Urinary bladder (tissue), 4 donors: ENCODE measurements around the gene TMPRSS7. TPM values are rescaled to one million over a fixed set of nuclear protein-coding genes. Genes with fewer than 3 reads are reported as not detected.
A peak's percentile ranks its signal among the peaks of the same experiment; 100 is the strongest.
"Not testable (repeated sequence)": the region's sequence is repeated elsewhere in the genome, so short reads cannot be mapped to it uniquely, and the experiment has no call there.

Experiments used
- DNase-seq: peaks from one replicate; pipeline ENCODE4 v3.0.0-alpha.2; 2015; ENCODE audit errors: extremely low spot score
- H3K27ac ChIP-seq: one replicate; pipeline ENCODE4 v1.5.1; 2013; ENCODE audit warnings: low read depth, mild to moderate bottlenecking, moderate library complexity
- H3K36me3 ChIP-seq: one replicate; pipeline ENCODE4 v1.6.1; 2013; ENCODE audit warnings: mild to moderate bottlenecking, moderate library complexity; ENCODE audit not compliant: insufficient read depth
- H3K4me1 ChIP-seq: one replicate; pipeline ENCODE4 v1.6.1; 2013; ENCODE audit warnings: mild to moderate bottlenecking, moderate library complexity; ENCODE audit not compliant: insufficient read depth
- H3K4me3 ChIP-seq: one replicate; pipeline ENCODE4 v1.5.1; 2013; ENCODE audit warnings: low read depth, low read length
- WGBS: extraction: QIAGEN DNeasy Blood & Tissue Kit; methylation state at CpG from one replicate; pipeline ENCODE4 v1.1.7; 2013; 5-methylcytosine and 5-hydroxymethylcytosine counted together
- polyA plus RNA-seq: library from polyadenylated mRNA; stranded (reverse); fragments of 200-250 nt; gene quantifications from one replicate; pipeline ENCODE4 v1.2.3, GENCODE V29; 2013
- total RNA-seq: library from RNA; depleted of rRNA; stranded (reverse); fragments of >200 nt; gene quantifications from one replicate; pipeline ENCODE4 v1.2.3, GENCODE V29; 2014
- donor health status: healthy with polysubstance abuse.
- donor health status: healthy.

Gene TMPRSS7
- total and polyA plus RNA-seq, 2 donors: not detected

DNA sequence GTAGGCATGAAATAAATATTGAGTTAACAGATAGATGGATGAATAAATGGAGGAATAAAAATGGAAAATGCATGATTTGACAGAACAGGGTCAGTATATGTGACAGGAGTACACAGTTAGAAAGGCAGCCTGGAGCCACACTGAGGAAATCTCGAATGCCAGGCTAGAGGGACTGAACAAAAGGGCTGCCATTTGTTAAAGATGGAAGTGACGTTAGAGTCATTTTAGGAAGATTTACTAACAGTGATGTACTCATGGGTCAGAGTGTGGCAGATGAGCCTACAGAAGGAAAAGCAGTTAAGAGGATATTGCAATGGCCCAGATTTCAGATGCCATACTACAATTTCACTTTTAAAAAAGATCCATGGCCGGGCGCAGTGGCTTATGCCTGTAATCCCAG lies 7.4 kb upstream of the TMPRSS7 start:
- Histone ChIP-seq H3K4me3 (no peak overlapping the region), H3K36me3 (no peaks in the 10 kb centered on the region), H3K27ac (no peak overlapping the region), H3K4me1 (no peaks in the 10 kb centered on the region)
- DNase-seq: no peak
- 90% methylated on average over 4 of the region's 4 CpGs for WGBS

DNA sequence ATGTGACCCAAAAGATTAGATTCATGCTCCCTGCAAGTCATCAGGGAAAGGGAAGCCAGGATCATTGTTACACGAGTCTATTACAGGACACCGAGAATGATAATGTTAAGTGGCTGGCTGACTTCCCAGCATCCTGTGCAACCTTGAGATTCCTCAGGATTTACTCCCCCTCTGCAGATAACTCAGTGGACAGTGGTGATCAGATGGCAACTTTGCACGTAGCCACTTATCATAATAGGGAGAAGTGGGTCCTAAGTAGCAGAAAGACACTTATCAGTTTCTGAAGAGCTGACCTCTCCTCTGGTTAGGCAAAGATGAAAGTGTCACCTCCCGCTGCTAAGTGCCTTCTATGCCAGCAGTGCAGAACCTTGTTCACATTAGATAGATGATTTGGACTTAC lies 6.7 kb upstream of the TMPRSS7 start:
- H3K4me3 ChIP-seq: no peak overlapping the region
- H3K36me3 ChIP-seq: no peaks in the 10 kb centered on the region
- no peak overlapping the region for H3K27ac ChIP-seq
- WGBS: 52% methylated on average over 4 of the region's 4 CpGs
- no peak for DNase-seq
- no peaks in the 10 kb centered on the region for H3K4me1 ChIP-seq

DNA sequence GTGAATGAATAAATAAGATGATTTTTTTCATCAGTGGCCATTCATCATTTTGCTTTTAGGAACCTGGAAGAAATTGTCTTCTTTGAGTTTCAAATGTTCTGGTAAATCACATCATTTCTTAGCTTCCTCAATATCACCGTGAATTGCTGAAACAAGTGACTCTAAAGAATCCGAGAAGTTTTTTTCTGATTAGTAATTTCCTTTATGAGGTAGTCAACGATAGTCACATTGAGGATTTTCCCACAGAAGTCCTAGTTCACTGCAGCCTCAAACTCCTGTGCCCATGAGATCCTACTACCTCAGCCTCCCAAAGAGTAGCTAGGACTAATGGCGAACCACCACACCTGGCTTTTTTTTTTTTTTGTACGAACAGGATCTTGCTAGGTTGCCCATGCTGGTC lies 3.6 kb upstream of the TMPRSS7 start:
- WGBS: 92% methylated on average over 5 of the region's 5 CpGs
- DNase-seq: no peak
- no peak overlapping the region for H3K27ac ChIP-seq
- H3K36me3 ChIP-seq: no peaks in the 10 kb centered on the region
- H3K4me1 ChIP-seq: no peaks in the 10 kb centered on the region
- no peak overlapping the region for H3K4me3 ChIP-seq

DNA sequence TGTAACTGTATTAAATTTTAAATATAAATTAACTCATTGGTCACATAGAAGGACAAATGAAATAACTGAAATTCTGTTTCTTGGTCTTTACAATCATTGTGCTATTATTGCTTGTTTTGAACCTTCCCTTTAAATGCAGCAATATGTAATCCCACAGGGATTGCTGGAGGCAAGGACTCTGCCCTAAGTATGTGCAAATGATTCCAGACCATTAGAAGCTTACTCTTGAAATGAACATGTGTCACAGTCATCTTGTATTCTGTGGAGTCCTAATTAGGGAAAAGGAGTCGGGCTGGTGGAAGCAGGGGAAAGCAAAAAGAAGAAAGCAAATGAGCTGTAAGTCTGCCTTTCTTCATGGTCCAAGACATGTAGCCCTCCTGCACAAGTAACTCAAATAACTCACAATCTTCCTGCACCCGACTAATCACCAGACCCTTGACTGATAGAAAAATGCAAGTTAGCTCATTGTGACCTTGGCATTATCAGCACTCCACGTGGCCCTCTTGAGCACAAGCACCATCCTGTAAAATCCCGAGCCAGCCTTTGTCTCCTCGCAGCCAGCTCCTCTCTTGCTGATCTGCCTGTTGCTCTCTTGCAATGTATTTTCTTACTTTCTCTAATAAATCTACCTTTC lies 2.3 kb upstream of the TMPRSS7 start:
- H3K4me3 ChIP-seq: no peak overlapping the region
- no peaks in the 10 kb centered on the region for H3K36me3 ChIP-seq
- no peaks in the 10 kb centered on the region for H3K4me1 ChIP-seq
- WGBS: 76% methylated on average over 5 of the region's 5 CpGs
- H3K27ac ChIP-seq: no peak overlapping the region
- DNase-seq: no peak

DNA sequence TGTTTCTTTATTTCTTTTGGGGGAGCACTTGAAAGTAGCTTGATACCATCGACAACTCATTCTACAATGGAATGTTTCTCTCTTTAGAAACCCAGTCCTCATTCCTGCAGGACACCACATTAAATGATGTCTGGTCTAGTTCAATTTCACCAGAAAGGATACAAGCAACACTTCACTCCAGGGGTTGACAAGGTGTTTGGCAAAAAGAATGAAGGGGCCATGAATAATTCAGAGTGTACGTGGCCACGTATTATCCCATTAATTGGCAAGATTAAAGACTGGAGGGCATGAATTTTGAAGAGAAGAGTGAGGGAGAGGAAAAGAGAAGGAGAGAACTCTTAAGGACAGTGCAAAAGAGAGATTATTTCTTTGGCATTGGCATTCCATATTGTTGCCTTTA lies 705 bp downstream of the TMPRSS7 start:
- Histone ChIP-seq H3K4me3 (no peak overlapping the region), H3K36me3 (no peaks in the 10 kb centered on the region), H3K4me1 (no peaks in the 10 kb centered on the region), H3K27ac (no peak overlapping the region)
- no peak for DNase-seq
- WGBS: 56% methylated on average over 3 of the region's 3 CpGs

DNA sequence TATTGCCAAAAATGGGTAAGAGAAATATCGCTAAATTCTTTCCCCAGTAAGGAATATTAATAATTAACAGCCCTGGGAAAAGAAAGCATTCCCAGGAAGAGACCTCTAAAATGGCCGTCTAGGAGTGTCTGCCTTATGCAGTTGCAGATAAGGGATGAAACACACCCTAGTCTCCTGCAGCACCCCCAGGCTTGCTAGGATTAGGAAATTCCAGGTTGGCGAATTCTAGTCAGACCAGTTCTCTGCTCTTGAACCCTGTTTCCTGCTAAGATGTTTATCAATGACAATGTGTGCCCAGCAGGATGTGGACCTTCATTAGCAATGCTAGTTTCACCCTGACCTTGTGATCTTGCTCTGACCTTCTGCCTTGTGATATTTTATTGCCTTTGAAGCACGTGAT lies 2.7 kb downstream of the TMPRSS7 start:
- H3K36me3 ChIP-seq, H3K27ac ChIP-seq, H3K4me3 ChIP-seq, H3K4me1 ChIP-seq, DNase-seq: not testable (repeated sequence)
- WGBS: 77% methylated on average over 4 of the region's 4 CpGs

DNA sequence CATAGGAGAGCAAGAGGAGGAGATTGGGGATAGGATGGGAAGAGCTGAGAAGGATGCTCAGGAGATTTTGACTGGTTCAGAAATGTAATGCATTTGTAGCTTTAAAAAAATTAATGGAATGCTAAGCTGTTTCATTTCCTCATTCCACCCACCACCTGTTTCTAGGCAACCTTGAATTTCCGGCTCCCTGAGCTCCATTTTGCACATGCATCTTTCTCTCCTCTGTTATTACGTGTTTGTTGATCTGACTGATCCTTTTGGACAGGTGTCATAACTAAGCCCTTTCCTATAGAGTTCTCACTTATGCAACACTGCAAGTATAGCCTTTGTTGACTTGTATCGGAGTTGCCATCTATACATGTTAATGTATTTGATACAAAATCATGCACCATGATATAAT lies 4.3 kb downstream of the TMPRSS7 start:
- no peak for DNase-seq
- 69% methylated on average over 3 of the region's 3 CpGs for WGBS
- no peaks in the 10 kb centered on the region for H3K4me1 ChIP-seq
- H3K27ac ChIP-seq: no peak overlapping the region
- no peak overlapping the region for H3K4me3 ChIP-seq
- no peaks in the 10 kb centered on the region for H3K36me3 ChIP-seq

DNA sequence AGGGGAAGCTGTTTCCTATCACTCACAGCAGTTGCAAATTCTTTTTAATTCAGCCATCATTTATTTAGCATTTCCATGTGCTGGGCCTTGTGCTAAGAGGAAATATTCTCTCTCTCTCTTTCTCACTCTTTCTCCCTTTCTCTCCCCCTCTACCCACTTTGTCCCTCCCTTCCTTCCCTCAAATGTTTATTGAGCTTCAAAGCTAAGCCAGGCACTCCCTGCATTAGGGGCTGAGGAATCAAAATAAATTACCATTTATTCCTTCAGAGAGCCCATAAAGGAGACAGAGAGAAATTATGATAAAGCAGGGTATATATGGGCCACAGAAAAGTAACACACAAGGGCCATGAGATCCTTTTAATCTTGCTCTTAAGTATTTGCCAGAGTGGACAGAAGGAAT lies 6.8 kb downstream of the TMPRSS7 start:
- no peak overlapping the region for H3K4me3 ChIP-seq
- no peaks in the 10 kb centered on the region for H3K4me1 ChIP-seq
- H3K36me3 ChIP-seq: no peaks in the 10 kb centered on the region
- no peak overlapping the region for H3K27ac ChIP-seq
- DNase-seq: no peak

DNA sequence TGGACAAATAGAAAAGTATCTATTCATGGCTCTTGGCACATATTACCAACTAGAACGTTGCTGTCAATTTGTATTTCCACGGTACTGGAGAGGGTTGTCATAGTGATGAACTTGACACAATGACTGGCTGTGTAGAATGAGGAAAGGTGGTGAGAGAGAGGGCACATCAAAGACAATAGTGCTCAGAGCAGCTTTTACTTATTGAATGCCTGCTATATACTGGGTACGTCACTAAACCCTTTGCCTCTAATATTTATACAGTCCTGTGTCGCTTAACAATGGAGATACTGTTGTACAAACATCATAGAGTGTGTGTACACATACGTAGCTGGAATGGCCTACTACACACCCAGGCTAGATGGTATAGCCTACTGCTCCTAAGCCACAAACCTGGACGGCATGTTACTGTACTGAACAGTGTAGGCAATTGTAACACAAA lies 8.3 kb downstream of the TMPRSS7 start:
- H3K4me3 ChIP-seq: no peak overlapping the region
- DNase-seq: no peak
- no peak overlapping the region for H3K27ac ChIP-seq
- no peaks in the 10 kb centered on the region for H3K4me1 ChIP-seq
- H3K36me3 ChIP-seq: no peaks in the 10 kb centered on the region
- 78% methylated on average over 6 of the region's 6 CpGs for WGBS

DNA sequence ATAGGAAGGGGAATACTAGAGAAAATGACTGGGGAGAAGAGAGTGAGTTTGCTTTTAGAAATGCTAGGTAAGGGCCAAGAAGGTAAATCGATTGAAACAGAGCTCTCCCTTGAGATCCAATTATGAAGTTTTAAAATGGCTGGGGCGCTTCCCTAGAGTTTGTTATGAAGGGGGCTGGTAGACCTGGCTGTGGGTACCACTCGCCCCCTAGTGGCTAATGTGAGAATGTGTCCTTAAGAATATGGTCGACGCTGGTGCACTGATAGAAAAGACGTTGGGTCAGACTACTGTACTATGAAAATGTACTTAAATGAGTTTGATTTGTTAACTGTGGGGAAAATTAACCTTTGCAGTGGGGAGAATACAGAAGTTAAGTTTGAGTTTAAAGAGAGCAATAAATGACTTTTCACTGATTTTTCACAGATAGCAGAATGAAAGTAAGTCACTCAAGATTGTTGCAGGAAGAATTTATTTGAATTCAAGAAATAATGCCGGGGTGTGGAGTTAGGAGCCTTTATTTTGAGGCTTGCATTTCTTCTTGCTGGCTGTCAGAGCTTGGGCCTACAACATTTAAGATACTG lies 9.2 kb downstream of the TMPRSS7 start:
- WGBS: 10% methylated on average over 7 of the region's 7 CpGs
- Histone ChIP-seq H3K27ac (no peak overlapping the region), H3K36me3 (no peaks in the 10 kb centered on the region), H3K4me3 (no peak overlapping the region), H3K4me1 (no peaks in the 10 kb centered on the region)
- DNase-seq: peak; percentile 31

DNA sequence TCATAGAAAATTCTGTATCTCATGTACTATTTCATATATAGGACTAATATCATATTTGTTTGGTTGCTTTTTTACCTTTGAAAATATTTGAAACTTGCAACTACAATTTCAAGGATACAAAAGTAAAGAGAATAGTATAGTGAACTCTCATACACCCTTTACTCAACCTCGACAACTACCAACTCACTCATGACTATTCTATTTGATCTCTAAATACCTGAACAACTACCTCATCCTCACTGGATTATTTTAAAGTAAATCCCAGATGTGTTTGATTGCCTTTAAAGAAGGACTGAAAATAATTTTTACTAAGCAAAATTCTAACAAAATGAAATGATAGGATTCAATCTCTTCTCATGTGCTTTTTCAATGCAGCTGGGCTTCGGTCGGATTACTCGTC lies 12.1 kb downstream of the TMPRSS7 start:
- no peak overlapping the region for H3K4me3 ChIP-seq
- no peaks in the 10 kb centered on the region for H3K36me3 ChIP-seq
- no peak overlapping the region for H3K27ac ChIP-seq
- 81% methylated on average over 4 of the region's 4 CpGs for WGBS
- DNase-seq: no peak
- H3K4me1 ChIP-seq: no peaks in the 10 kb centered on the region

DNA sequence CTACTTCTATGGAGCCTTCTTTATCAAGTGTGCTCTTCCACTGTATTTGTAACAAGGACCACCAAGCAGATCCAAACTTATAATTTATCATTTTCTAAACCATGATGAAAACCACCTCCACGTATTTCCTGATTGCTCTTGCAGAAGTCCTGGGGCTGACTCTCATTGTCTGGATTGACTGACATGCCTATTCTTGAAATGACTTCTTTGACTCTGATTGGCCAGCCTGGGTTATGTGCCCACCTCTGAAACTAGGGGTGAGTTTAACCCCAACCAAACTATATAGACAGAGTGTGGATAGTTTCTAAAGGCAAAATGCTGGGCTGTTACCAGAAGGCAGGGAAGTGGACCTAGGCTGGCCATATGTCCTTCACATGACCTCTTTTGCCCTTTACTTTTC lies 12.7 kb downstream of the TMPRSS7 start:
- WGBS: 86% methylated on average over 1 of the region's 1 CpG
- Histone ChIP-seq H3K27ac (no peak overlapping the region), H3K36me3 (no peaks in the 10 kb centered on the region), H3K4me3 (no peak overlapping the region), H3K4me1 (no peaks in the 10 kb centered on the region)
- DNase-seq: no peak

DNA sequence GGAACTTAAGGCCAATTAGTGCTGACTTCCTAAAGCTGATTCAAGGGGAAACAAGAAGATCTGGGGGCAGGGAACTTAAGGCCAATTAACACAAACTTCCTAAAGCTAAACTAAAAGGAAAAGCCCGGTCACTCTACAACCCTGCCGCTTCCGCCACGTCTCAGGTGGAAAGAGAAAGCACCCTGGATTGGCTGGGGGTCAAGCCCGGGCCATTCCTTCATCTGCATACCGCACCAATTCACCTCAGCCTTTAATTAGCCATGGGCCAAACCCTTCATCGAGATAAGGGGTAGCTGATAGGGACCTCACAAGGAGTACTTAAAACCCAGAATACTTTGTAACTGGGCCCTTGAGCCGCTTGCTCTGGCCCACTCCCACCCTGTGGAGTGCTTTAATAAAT lies 14.4 kb downstream of the TMPRSS7 start:
- Histone ChIP-seq H3K4me3 (no peak overlapping the region), H3K27ac (no peak overlapping the region), H3K4me1 (no peaks in the 10 kb centered on the region), H3K36me3 (no peaks in the 10 kb centered on the region)
- DNase-seq: no peak
- 63% methylated on average over 8 of the region's 8 CpGs for WGBS

DNA sequence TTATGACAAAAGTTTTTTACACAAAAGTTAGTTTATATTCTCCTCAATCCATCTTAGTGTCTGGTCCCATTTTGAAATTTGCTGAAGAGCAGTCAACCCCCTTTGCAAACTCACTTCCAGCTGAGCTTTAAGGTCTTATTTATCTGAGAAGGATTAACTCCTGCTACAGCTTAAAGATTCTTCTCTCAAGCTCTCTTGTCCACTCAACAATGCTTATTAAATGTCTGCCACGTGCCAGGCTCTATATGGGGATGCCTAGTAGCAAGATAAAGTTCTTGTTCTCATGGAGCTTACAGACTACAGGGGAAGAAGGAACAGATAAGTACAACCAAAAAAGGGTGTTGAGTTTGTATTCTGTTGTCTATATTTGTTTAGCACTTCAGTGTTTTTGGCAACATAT lies 18.7 kb downstream of the TMPRSS7 start:
- Histone ChIP-seq H3K27ac (no peak overlapping the region), H3K4me3 (no peak overlapping the region), H3K36me3 (no peaks in the 10 kb centered on the region), H3K4me1 (no peaks in the 10 kb centered on the region)
- no peak for DNase-seq
- 43% methylated on average over 1 of the region's 1 CpG for WGBS
